ENCODE data around the gene EYA4. TPM values are rescaled to one million over a fixed set of nuclear protein-coding genes. Genes with fewer than 3 reads are reported as not detected.

The EYA4 gene
- total RNA-seq, 4 donors from 2014 or later, result 0.09 to 1.1 (median 0.61) TPM

- Histone ChIP-seq H3K27ac (no peak overlapping the region), H3K4me3 (no peak overlapping the region), H3K36me3 (no peaks in the 10 kb centered on the region), H3K9me3 (no peaks in the 10 kb centered on the region), H3K27me3 (no peaks in the 10 kb centered on the region), H3K4me1 (peaks cover 0 to 15% (median 0%) of the 10 kb centered on the region in 3 donors)
- WGBS, 2 donors, result 79 to 81% methylated on average over 6 of the region's 6 CpGs
- no peak for TF ChIP-seq CTCF (IDR thresholded peaks at IDR 0.05)
- no peak for TF ChIP-seq POLR2A (IDR thresholded peaks at IDR 0.05)
- intact Hi-C loops (cut with DNase I), result loop anchor here (5.0 to 10.0 kb wide), 2 partner anchors 350 to 527 kb away; no protein-coding TSS in a partner anchor
- DNase-seq, result no peak
Measured at GRCh38 chr6:133567636-133568035, 326.5 kb downstream of the EYA4 start.

DNA sequence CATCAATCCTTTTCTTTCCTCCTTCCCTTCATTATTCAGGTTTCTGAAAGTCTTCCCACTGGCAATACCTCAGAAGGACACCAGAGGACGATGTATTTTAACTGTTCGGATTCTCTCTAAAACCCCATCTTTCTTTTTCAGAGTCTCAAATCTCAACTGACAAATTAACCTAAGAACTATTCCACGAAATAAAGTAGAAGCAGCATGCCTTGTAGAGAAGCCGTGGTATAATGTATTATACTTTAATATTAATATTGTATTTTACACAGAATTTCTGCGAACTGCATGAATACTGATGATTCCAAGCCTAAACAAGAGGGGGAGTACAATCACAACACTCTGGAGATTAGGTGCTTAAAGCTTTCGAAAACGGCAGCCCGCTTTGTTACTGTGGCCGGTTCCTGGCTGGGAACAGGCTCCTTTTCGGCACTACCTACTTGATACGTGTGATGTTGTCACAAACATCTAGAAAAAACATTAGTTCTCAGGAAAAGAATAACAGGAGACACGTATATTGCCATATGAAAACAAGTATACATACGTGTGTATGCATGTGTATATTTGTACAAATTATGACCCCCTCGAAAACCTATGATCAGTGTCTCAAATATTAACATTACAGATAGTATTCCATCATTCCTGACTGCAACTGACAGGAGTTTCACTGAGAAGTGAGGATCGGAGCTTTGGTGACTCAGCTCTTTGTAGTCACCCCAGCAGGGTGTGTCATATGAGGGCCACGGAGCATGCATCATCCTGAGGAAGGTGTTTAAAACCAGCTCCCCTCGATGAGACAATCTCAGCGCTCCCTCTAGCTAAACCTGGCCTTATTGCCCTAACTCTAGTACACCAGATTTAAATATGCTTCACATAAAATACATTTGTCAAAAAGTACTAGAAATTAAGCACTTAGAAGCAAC lies 328.1 kb downstream of the EYA4 start:
- no peaks in the 10 kb centered on the region for H3K27me3 ChIP-seq
- no peaks in the 10 kb centered on the region for H3K36me3 ChIP-seq
- H3K4me3 ChIP-seq, result peak overlapping the region; percentile 17 to 61 (median 34)
- intact Hi-C loops (cut with DNase I), result loop anchor here (5.0 to 10.0 kb wide), 2 partner anchors 348 to 526 kb away; no protein-coding TSS in a partner anchor
- DNase-seq, result no peak
- H3K9me3 ChIP-seq, result no peaks in the 10 kb centered on the region
- H3K4me1 ChIP-seq, result peaks cover 0 to 15% (median 0%) of the 10 kb centered on the region in 3 donors
- H3K27ac ChIP-seq, result peak overlapping the region; percentile 38 to 64 (median 62)
- WGBS, 2 donors, result 1 to 6% methylated on average over 18 of the region's 18 CpGs
- TF ChIP-seq CTCF (IDR thresholded peaks at IDR 0.05), result peak; percentile 36 to 95 (median 90)
- TF ChIP-seq POLR2A (IDR thresholded peaks at IDR 0.05), result no peak

DNA sequence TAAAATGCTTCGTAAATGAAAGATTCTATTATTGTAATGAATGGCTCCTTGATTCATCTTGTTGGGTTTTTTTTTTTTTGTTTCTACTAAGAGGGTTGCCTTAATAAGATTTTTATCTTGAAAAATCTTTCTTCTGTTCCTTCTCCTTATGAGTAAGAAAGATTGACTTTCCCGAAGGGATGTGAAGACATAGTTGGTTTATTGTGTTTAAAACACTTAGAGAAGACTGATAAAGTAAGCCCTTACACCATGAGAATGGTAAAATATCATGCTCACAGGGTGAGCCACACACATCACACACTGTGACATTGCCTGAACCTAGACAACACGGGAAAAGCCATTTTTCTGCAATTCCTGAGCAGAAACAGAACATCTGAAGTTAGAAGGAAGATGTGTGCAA lies 330.5 kb downstream of the EYA4 start:
- no peak for TF ChIP-seq POLR2A (IDR thresholded peaks at IDR 0.05)
- TF ChIP-seq CTCF (IDR thresholded peaks at IDR 0.05), result no peak
- no peak for DNase-seq
- no peaks in the 10 kb centered on the region for H3K9me3 ChIP-seq
- intact Hi-C loops (cut with DNase I), result no loop called here
- 74 to 75% methylated on average over 3 of the region's 3 CpGs for WGBS, 2 donors
- peaks cover 0 to 15% (median 0%) of the 10 kb centered on the region in 3 donors for H3K4me1 ChIP-seq
- H3K4me3 ChIP-seq, result no peak overlapping the region
- H3K27me3 ChIP-seq, result no peaks in the 10 kb centered on the region
- H3K36me3 ChIP-seq, result no peaks in the 10 kb centered on the region
- H3K27ac ChIP-seq, result no peak overlapping the region

GRCh38 chr6:133577851-133578250 lies 336.7 kb downstream of the EYA4 start:
- TF ChIP-seq POLR2A (IDR thresholded peaks at IDR 0.05), result no peak
- TF ChIP-seq CTCF (IDR thresholded peaks at IDR 0.05), result no peak
- H3K27me3 ChIP-seq, result no peaks in the 10 kb centered on the region
- no peaks in the 10 kb centered on the region for H3K4me1 ChIP-seq
- H3K36me3 ChIP-seq, result no peaks in the 10 kb centered on the region
- intact Hi-C loops (cut with DNase I), result no loop called here
- WGBS, 2 donors, result 25 to 64% methylated on average over 1 of the region's 1 CpG
- H3K9me3 ChIP-seq, result no peaks in the 10 kb centered on the region
- no peak overlapping the region for H3K4me3 ChIP-seq
- no peak for DNase-seq
- H3K27ac ChIP-seq, result no peak overlapping the region

Data from esophagus squamous epithelium (tissue), 5 donors.